Neural progenitor cell (in vitro differentiated cells): ENCODE measurements around the gene CRYGN. TPM values are rescaled to one million over a fixed set of nuclear protein-coding genes. Genes with fewer than 3 reads are reported as not detected.

Source experiments
- DNase-seq: peaks from one replicate; pipeline ENCODE4 v3.0.0-alpha.2; 2016; ENCODE audit warnings: low spot score
- H2AFZ ChIP-seq: fragments of 200-600 bp; sonication (generic); replicated peaks from 2 replicates; pipeline ENCODE4 v1.6.1; 2016; ENCODE audit warnings: antibody characterized with exemption
- H3F3A ChIP-seq: fragments of 200-600 bp; sonication (generic); 2 replicates; pipeline ENCODE4 v1.6.1; 2016; ENCODE audit warnings: antibody characterized with exemption, low read depth
- H3K27ac ChIP-seq: fragments of 200-600 bp; sonication (generic); 2 replicates; pipeline ENCODE4 v1.5.1; 2016; ENCODE audit warnings: mild to moderate bottlenecking
- H3K27me3 ChIP-seq: fragments of 200-600 bp; sonication (generic); 2 replicates; pipeline ENCODE4 v1.6.1; 2016; ENCODE audit warnings: mild to moderate bottlenecking, moderate library complexity
- H3K36me3 ChIP-seq: fragments of 200-600 bp; sonication (generic); 2 replicates; pipeline ENCODE4 v1.5.1; 2016
- H3K4me1 ChIP-seq: fragments of 200-600 bp; sonication (generic); 2 replicates; pipeline ENCODE4 v1.6.1; 2016; ENCODE audit warnings: mixed run types
- H3K4me2 ChIP-seq: fragments of 200-600 bp; sonication (generic); 2 replicates; pipeline ENCODE4 v1.6.1; 2016
- H3K4me3 ChIP-seq: fragments of 200-600 bp; sonication (generic); 2 replicates; pipeline ENCODE4 v1.5.1; 2016
- H3K79me2 ChIP-seq: fragments of 200-600 bp; sonication (generic); 2 replicates; pipeline ENCODE4 v1.6.1; 2016; ENCODE audit warnings: low read depth
- H3K9ac ChIP-seq: fragments of 200-600 bp; sonication (generic); 2 replicates; pipeline ENCODE4 v1.6.1; 2016
- H3K9me3 ChIP-seq: fragments of 200-600 bp; sonication (generic); 2 replicates; pipeline ENCODE4 v1.5.1; 2016; ENCODE audit warnings: low read depth
- H4K20me1 ChIP-seq: fragments of 200-600 bp; sonication (generic); 2 replicates; pipeline ENCODE4 v1.6.1; 2016; ENCODE audit warnings: low read depth
- H3K27ac Mint-ChIP-seq: 3 replicates; pipeline ENCODE4 v1.8.0; 2021; ENCODE audit warnings: mixed read lengths
- H3K27me3 Mint-ChIP-seq: 2 replicates; pipeline ENCODE4 v1.8.0; 2022; ENCODE audit warnings: low read depth, mild to moderate bottlenecking, inconsistent platforms, moderate library complexity, mixed read lengths; ENCODE audit not compliant: insufficient read depth
- H3K36me3 Mint-ChIP-seq: 3 replicates; pipeline ENCODE4 v1.8.0; 2021; ENCODE audit warnings: mixed read lengths
- H3K4me1 Mint-ChIP-seq: 3 replicates; pipeline ENCODE4 v1.8.0; 2021; ENCODE audit warnings: mixed read lengths
- H3K4me3 Mint-ChIP-seq: 3 replicates; pipeline ENCODE4 v1.8.0; 2021; ENCODE audit warnings: mild to moderate bottlenecking, moderate library complexity, mixed read lengths
- H3K9me3 Mint-ChIP-seq: 3 replicates; pipeline ENCODE4 v1.8.0; 2020; ENCODE audit warnings: mixed read lengths
- CTCF ChIP-seq: fragments of 200-600 bp; sonication (generic); IDR thresholded peaks from 2 replicates; pipeline ENCODE4 v1.5.1; 2017; ENCODE audit warnings: antibody characterized with exemption, mild to moderate bottlenecking
- EZH2 ChIP-seq: fragments of 200-600 bp; sonication (generic); IDR thresholded peaks from 2 replicates; pipeline ENCODE4 v1.6.1; 2017; ENCODE audit warnings: antibody characterized with exemption, mild to moderate bottlenecking, moderate library complexity
- EZH2phosphoT487 ChIP-seq: fragments of 200-600 bp; sonication (generic); IDR thresholded peaks from 2 replicates; pipeline ENCODE4 v1.6.1; 2017; ENCODE audit warnings: antibody characterized with exemption
- total RNA-seq: library from RNA; depleted of rRNA; stranded (reverse); fragments of >200 nt; gene quantifications from 2 replicates; pipeline ENCODE4 v1.2.3, GENCODE V29; 2015; ENCODE audit warnings: low replicate concordance

The CRYGN gene
- total RNA-seq, 1 donor from 2014 or later, result not detected

GRCh38 chr7:151427705-151428377, 12.1 kb downstream of the CRYGN start:
- peak overlapping the region; percentile 69 for H3K4me2 ChIP-seq
- no peak for TF ChIP-seq EZH2
- no peak for TF ChIP-seq EZH2phosphoT487
- TF ChIP-seq CTCF, result no peak
- Mint-ChIP-seq H3K9me3 (peaks cover 9% of the 10 kb centered on the region), H3K4me3 (peak overlapping the region; percentile 69), H3K36me3 (no peaks in the 10 kb centered on the region), H3K4me1 (peaks cover 28% of the 10 kb centered on the region), H3K27me3 (peaks cover 18% of the 10 kb centered on the region), H3K27ac (peak overlapping the region; percentile 90)
- H2AFZ ChIP-seq, result no peak overlapping the region
- no peak overlapping the region for H3K9ac ChIP-seq
- peaks cover 30% of the 10 kb centered on the region for H3K4me1 ChIP-seq
- H3K36me3 ChIP-seq, result no peaks in the 10 kb centered on the region
- peak overlapping the region; percentile 11 for H3K4me3 ChIP-seq
- DNase-seq, result no peak
- no peaks in the 10 kb centered on the region for H3K79me2 ChIP-seq
- H3F3A ChIP-seq, result peaks cover 37% of the 10 kb centered on the region
- no peaks in the 10 kb centered on the region for H3K27me3 ChIP-seq
- no peaks in the 10 kb centered on the region for H3K9me3 ChIP-seq
- peak overlapping the region; percentile 94 for H3K27ac ChIP-seq
- peaks cover 4% of the 10 kb centered on the region for H4K20me1 ChIP-seq

- Histone ChIP-seq H3K27ac (no peak overlapping the region), H3K9me3 (no peaks in the 10 kb centered on the region), H2AFZ (no peak overlapping the region), H4K20me1 (peaks cover 4% of the 10 kb centered on the region), H3K27me3 (no peaks in the 10 kb centered on the region), H3K4me3 (no peak overlapping the region), H3K36me3 (no peaks in the 10 kb centered on the region), H3F3A (peaks cover 37% of the 10 kb centered on the region), H3K79me2 (no peaks in the 10 kb centered on the region), H3K9ac (no peak overlapping the region), H3K4me1 (peaks cover 30% of the 10 kb centered on the region), H3K4me2 (no peak overlapping the region)
- Mint-ChIP-seq H3K36me3 (peaks cover 3% of the 10 kb centered on the region), H3K9me3 (peaks cover 16% of the 10 kb centered on the region), H3K27ac (no peak overlapping the region), H3K4me1 (peaks cover 28% of the 10 kb centered on the region), H3K4me3 (no peak overlapping the region), H3K27me3 (peaks cover 17% of the 10 kb centered on the region)
- DNase-seq, result no peak
- TF ChIP-seq EZH2, result no peak
- no peak for TF ChIP-seq CTCF
- no peak for TF ChIP-seq EZH2phosphoT487
Observed at GRCh38 chr7:151426904-151427704, 12.8 kb downstream of the CRYGN start.

GRCh38 chr7:151426441-151426903, 13.5 kb downstream of the CRYGN start:
- H3K79me2 ChIP-seq, result no peaks in the 10 kb centered on the region
- H4K20me1 ChIP-seq, result peaks cover 4% of the 10 kb centered on the region
- no peak overlapping the region for H2AFZ ChIP-seq
- Mint-ChIP-seq H3K27ac (no peak overlapping the region), H3K4me3 (no peak overlapping the region), H3K27me3 (peaks cover 19% of the 10 kb centered on the region), H3K4me1 (peaks cover 28% of the 10 kb centered on the region), H3K9me3 (peaks cover 23% of the 10 kb centered on the region), H3K36me3 (peaks cover 5% of the 10 kb centered on the region)
- H3F3A ChIP-seq, result peaks cover 37% of the 10 kb centered on the region
- H3K9me3 ChIP-seq, result no peaks in the 10 kb centered on the region
- no peaks in the 10 kb centered on the region for H3K27me3 ChIP-seq
- no peaks in the 10 kb centered on the region for H3K36me3 ChIP-seq
- no peak for TF ChIP-seq EZH2
- TF ChIP-seq EZH2phosphoT487, result no peak
- no peak for TF ChIP-seq CTCF
- no peak overlapping the region for H3K27ac ChIP-seq
- DNase-seq, result no peak
- H3K4me2 ChIP-seq, result no peak overlapping the region
- peaks cover 30% of the 10 kb centered on the region for H3K4me1 ChIP-seq
- H3K9ac ChIP-seq, result no peak overlapping the region
- no peak overlapping the region for H3K4me3 ChIP-seq
